Peyer's patch (tissue), 4 donors: ENCODE results near the gene MAGI2.

Experiments
- POLR2A ChIP-seq, 2 donors: fragments of 450-650 bp; IDR thresholded peaks; one replicate each; pipeline ENCODE4 v1.5.1; 2017; ENCODE audit warnings: antibody characterized with exemption in 2 of 2, mild to moderate bottlenecking in 2 of 2, moderate library complexity in 2 of 2
- TF ChIP-seq, protein P1 (sequence below), 6 experiments: fragments of 450-650 bp in 4 of 6; fragments of 200-600 bp in 2 of 6; sonication (generic) in 1 of 6; IDR thresholded peaks; one replicate each; pipeline ENCODE4 v1.5.1; 2017 to 2019; ENCODE audit warnings: antibody characterized with exemption in 6 of 6, mild to moderate bottlenecking in 3 of 6, moderate library complexity in 1 of 6

DNA sequence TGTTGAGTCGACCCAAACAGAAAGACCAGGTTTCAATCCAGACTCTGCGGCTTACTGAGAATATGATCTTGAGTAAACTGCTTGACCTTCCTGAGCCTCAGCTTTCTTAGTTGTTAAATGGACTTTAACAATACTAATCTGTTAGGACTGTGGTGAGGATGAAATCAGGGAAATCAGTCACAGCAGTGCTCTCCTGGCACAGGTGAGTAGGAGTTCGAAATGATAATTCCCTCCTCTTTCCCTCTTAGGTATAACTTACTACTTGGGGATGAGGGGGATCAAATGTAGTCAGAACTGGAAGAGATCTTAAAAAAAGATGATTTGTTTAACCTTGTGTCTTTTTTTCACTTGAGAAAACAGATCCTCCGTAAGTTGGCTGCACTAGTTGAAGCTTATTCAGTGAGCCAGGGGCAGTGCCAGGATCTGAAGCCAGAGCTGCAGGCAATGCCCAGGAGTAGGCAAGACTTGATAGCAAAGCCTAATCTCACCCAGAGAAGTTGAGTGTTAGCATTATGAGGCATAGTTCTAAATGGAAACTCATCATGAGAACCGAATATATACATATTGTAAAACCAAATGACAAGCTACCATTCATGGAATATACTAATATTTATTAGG, 1.8 kb upstream of the MAGI2 start:
- TF ChIP-seq, protein P1, sequence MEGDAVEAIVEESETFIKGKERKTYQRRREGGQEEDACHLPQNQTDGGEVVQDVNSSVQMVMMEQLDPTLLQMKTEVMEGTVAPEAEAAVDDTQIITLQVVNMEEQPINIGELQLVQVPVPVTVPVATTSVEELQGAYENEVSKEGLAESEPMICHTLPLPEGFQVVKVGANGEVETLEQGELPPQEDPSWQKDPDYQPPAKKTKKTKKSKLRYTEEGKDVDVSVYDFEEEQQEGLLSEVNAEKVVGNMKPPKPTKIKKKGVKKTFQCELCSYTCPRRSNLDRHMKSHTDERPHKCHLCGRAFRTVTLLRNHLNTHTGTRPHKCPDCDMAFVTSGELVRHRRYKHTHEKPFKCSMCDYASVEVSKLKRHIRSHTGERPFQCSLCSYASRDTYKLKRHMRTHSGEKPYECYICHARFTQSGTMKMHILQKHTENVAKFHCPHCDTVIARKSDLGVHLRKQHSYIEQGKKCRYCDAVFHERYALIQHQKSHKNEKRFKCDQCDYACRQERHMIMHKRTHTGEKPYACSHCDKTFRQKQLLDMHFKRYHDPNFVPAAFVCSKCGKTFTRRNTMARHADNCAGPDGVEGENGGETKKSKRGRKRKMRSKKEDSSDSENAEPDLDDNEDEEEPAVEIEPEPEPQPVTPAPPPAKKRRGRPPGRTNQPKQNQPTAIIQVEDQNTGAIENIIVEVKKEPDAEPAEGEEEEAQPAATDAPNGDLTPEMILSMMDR (IDR thresholded peaks at IDR 0.05): no peak
- TF ChIP-seq POLR2A (IDR thresholded peaks at IDR 0.05): no peak
